GM19463 (cell line): Measurements from ENCODE around the gene CHST3.
"Not testable (repeated sequence)": the region's sequence is repeated elsewhere in the genome, so short reads cannot be mapped to it uniquely, and the experiment has no call there.

Experiments
- ATAC-seq: cut with Tn5 transposase; IDR thresholded peaks from one replicate; pipeline ENCODE4 v1.9.1; 2021; ENCODE audit warnings: mild to moderate bottlenecking, moderate library complexity; ENCODE audit not compliant: unreplicated experiment

The CHST3 gene

GRCh38 chr10:71948496-71949067 is 15.6 kb upstream of the CHST3 start:
- ATAC-seq = no peak

DNA sequence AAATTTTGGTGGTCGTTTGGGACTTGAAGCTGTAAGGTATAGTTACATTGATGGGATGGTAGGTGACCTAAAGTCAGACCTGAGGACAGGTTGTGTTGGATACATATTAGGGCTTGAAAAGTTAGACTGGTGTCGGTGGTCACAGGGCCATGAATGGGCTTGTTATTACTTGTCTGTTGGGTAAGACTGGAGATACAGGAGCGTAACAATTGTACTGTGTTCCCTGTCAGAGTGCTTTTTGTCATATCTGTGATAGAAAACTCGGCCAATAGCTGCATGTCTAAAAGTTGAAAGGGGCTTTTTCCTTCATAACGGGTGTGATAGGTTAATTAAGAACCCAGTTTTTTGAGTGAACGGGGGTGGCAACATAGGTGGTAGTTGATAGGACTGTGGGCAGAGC is 13.5 kb upstream of the CHST3 start:
- no peak for ATAC-seq

DNA sequence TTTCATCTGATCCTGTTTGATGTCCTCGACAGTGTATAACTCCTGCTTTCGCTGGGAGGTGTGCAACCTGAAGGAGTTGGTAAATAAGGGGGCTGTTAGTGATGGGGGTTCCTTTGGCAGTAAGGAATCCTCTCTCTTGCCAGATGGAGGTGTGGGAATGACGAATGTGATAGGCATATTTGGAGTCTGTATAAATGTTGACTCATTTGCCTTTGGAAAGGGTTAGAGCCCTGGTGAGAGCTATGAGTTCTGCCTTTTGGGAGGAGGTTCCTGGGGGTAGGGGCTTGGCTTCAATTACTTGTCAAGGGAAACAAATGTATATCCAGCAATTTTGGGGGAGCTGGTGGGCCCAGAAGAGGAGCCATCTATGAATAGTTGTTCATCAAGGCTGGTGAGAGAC is 11.4 kb upstream of the CHST3 start:
- ATAC-seq = no peak

- ATAC-seq = no peak
Observed at GRCh38 chr10:71957546-71958275, 6.5 kb upstream of the CHST3 start.

- no peak for ATAC-seq
Observed at GRCh38 chr10:71959526-71959925, 4.7 kb upstream of the CHST3 start.

- ATAC-seq = no peak
Observed at GRCh38 chr10:71961831-71962230, 2.4 kb upstream of the CHST3 start.

- no peak for ATAC-seq
Observed at GRCh38 chr10:71962901-71963300, 1.3 kb upstream of the CHST3 start.

DNA sequence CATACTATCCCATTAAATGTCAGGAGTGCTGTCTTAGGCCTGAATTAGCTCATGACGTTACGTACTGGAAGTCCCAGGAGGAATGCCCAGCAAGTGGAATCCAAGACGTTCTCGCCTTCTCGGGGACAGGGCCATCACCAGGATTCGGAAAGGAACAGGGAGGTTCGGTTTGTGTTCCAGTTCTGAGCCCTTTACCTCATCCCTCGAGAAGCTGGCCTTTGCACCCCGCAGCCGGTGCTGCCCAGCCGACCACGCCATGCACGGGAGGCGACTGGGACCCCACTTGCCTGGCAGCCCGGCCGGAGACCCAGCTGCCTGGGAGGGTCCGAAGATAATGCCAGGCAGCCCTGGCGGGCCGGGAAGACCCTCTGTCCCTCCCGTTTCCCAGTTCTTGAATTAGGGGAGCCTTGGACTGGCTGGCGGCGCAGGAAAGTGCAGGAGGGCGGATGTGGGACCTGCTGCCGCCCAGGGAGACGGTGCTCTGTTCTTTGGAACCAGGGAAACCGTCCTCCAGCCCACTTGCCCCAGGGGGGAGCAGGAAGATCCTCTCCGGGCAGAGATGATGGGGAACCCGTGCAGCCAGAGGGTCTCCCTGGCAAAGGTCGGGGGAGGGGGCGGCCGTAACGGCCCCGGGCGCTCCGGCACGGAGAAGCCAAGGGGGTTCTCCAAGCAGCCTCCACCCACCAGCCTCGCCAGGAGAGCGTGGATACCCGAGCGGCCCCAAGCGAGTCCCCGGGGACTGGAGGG is 671 bp upstream of the CHST3 start:
- no peak for ATAC-seq

- no peak for ATAC-seq
Observed at GRCh38 chr10:71964743-71965515, 734 bp downstream of the CHST3 start.

GRCh38 chr10:71965623-71966022 is 1.4 kb downstream of the CHST3 start:
- ATAC-seq = no peak

DNA sequence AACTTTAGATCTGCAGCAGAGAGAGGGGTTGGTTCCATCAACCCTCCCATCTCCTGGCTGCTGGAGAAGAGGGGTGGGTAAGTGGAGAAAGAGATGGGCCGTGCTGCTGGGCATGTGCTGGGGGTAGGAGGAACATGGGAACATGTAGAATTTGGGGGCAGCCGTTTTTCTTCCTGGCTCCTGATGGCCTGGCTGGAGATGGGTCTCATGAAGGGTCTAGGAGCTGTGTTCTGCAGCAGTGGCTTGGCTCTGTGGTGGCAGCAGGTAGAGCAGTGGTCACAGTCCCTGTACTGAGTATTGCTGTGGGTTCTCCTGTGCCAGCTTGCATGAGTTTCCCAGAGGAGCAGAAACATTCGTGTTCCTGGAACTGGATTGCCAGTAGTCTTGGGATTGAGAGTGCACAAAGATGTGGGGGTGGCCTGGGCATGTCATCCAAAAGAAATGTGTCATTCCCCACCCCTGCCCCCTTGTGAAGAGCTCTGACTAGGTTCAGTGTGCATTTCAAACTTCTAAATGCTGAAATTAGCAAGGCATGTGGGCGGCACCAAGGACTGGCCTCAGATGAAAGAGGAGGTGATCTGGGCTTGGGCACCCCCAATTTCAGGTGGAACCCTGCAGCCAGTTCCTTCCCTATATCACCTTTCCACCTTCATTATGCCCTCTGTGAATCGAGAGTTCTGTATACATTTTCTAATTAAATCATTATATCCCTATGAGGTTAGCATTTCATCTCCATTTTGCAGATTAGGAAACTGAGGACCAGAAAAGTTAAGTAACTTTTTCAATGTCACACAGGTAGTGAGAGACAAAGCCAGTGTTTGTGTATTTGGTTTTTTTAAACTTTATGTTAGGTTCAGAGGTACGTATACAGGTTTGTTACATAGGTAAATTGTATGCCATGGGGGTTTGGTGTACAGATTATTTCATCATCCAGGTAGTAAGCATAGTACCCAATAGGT is 2.1 kb downstream of the CHST3 start:
- no peak for ATAC-seq

DNA sequence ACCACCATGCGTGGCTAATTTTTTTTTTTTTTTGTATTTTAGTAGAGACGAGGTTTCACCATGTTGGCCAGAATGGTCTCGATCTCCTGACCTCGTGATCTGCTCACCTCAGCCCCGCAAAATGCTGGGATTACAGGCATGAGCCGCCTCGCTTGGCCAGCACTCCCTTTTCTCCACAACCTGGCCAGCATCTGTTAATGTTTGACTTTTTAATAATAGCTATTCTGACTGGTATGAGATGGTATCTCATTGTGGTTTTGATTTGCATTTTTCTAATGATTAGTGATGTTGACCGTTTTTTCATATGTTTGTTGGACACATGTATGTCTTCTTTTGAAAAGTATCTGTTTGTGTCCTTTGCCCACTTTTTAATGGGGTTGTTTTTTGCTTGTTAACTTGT is 3.8 kb downstream of the CHST3 start:
- not testable (repeated sequence) for ATAC-seq

- ATAC-seq = no peak
Observed at GRCh38 chr10:71968553-71969474, 4.6 kb downstream of the CHST3 start.

- no peak for ATAC-seq
Observed at GRCh38 chr10:71969929-71970328, 5.7 kb downstream of the CHST3 start.

DNA sequence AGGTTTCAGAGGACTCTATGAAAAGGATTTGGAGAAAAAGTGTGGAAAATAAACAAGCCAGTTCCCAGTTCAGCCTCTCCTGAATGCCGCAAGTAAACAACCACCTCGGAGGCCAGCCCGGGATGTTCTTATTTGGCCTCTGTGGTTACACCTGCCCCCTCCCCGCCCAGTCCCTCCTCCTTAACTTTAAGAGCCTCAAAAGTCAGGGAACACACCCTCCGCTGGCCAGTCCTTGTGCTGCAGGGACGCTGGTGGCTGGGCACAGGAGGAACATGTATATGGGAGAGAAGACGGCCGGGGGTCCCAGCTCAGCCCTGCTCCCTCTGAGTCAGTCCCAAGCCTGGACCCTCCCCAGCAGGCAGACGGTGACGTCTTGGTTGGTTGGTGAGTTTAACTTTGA is 6.1 kb downstream of the CHST3 start:
- no peak for ATAC-seq

DNA sequence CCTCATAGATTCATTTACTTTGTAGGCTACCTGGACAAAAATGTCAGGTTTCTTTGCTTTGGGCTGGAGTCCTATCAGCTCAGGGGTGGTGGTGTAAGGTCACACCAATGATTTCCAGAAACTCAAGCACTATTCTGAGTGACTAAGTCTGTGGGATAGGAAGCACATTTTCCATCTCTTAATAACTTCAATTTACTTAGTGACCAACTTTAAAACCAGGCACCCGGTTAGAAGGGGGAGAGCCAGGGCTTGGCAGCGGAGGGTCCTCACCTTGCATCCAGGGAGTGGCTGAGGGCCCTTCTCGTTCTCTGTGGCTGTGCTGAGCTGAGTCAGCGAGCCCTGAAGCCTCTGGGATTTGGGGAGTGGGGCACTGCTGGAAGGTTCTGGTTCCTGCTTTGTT is 6.7 kb downstream of the CHST3 start:
- no peak for ATAC-seq

- no peak for ATAC-seq
Observed at GRCh38 chr10:71971311-71971731, 7.1 kb downstream of the CHST3 start.

DNA sequence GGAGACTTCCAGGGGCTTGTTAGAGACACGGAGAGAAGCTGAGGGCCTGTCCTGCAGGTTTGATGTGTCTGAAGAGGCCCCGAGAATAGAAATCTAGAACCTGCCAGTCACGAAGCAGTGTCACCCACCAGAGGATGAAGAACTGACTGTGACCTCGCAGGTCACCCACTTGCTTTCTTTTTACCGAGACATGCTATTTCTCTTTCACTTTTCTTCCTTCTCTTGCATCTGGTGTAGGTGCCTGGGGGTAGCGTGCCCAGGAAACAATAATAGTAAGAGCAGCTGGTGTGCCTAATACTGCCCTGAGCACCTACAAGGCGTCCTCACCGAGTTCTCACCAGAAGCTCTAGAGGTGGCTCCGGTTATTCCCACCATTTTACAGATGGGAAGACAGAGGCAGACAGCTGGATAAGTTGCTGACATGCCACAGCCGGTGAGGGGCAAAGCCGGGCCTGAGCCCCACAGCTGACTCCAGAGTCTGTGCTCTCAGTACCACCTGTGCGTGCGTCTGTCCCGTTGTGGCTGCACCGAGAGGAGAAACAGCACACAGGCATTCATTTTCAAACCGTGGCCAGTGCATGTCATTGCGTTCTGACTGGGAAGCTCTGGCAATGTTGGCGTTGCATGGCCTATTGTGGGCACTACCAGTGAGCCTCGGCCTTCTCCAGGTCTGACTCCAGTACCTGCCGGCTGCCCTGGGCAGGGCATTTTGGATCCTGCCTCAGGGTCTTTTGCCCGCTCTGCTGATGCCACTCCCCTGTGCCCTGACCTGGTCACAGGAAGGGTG is 7.8 kb downstream of the CHST3 start:
- ATAC-seq = no peak
